HepG2 (cell line): ENCODE data around the gene ABCA13. TPM values are rescaled to one million over a fixed set of nuclear protein-coding genes. Genes with fewer than 3 reads are reported as not detected.

ENCODE experiments used
- ATAC-seq: fragments of 200-7000 bp; cut with Tn5 transposase; 3 replicates; pipeline ENCODE4 v1.9.1; 2020; ENCODE audit warnings: mild to moderate bottlenecking, moderate library complexity
- BruUV-seq: library from RNA; stranded (reverse); fragments of 400-500 nt; replicated peaks from 2 replicates; lab custom pipeline; 2021; lab: Mats Ljungman, UMichigan
- CTCF ChIA-PET: fragments of 300-600 bp; formaldehyde crosslinking; extraction: SDS; loops from one replicate; lab custom pipeline; 2021; ENCODE audit warnings: low total read pairs, inconsistent platforms, low intra/inter-chr PET ratio; lab: Yijun Ruan, JAX
- POLR2A ChIA-PET: fragments of 350-600 bp; sonication (Branson Sonifier 250); formaldehyde crosslinking; loops from one replicate; lab custom pipeline; 2020; ENCODE audit warnings: antibody characterized with exemption, inconsistent platforms; lab: Yijun Ruan, JAX
- DNase-seq: peaks from one replicate; pipeline ENCODE4 v3.0.0-alpha.2; 2015; ENCODE audit warnings: low spot score
- FAIRE-seq: peaks from 3 replicates; lab custom pipeline; 2011; peaks lifted over from hg19 to GRCh38; lab: Jason Lieb, UNC
- H2AFZ ChIP-seq: one replicate; pipeline ENCODE4 v1.6.1; 2011; ENCODE audit warnings: low read length, inconsistent platforms
- H3K27ac ChIP-seq: fragments of 300-600 bp; 3 replicates; pipeline ENCODE4 v1.8.0; 2011; ENCODE audit warnings: mixed run types, mild to moderate bottlenecking, mixed read lengths, low read length, inconsistent platforms; ENCODE audit not compliant: insufficient read depth; ENCODE audit errors: extremely low read length
- H3K27me3 ChIP-seq, 2 experiments: fragments of 200-600 bp in 1 of 2; 2 replicates in 1 of 2; 3 replicates in 1 of 2; pipeline versions ENCODE4 v1.6.0 to v1.8.0; 2011; ENCODE audit warnings: low read length in 2 of 2, mild to moderate bottlenecking in 2 of 2, moderate library complexity in 2 of 2, inconsistent platforms in 1 of 2; ENCODE audit not compliant: insufficient read depth in 2 of 2, control insufficient read depth in 1 of 2
- H3K36me3 ChIP-seq, 2 experiments: fragments of 200-600 bp in 1 of 2; replicated peaks in 1 of 2; 2 replicates in 1 of 2; 3 replicates in 1 of 2; pipeline versions ENCODE4 v1.5.1 to v1.8.0; 2011; ENCODE audit warnings: low read length in 2 of 2, inconsistent platforms in 1 of 2; ENCODE audit not compliant: insufficient read depth in 2 of 2, control insufficient read depth in 1 of 2
- H3K4me1 ChIP-seq: 2 replicates; pipeline ENCODE4 v1.5.1; 2012; ENCODE audit warnings: low read length, inconsistent platforms; ENCODE audit not compliant: insufficient read depth
- H3K4me2 ChIP-seq: 2 replicates; pipeline ENCODE4 v1.6.0; 2011; ENCODE audit warnings: low read depth, low read length, inconsistent platforms
- H3K4me3 ChIP-seq, 3 experiments: fragments of 200-600 bp in 1 of 3; sonication (generic), shearing (Covaris generic) in 1 of 3; replicated peaks in 1 of 3; 2 replicates each; pipeline ENCODE4 v1.5.1; 2011 to 2016; ENCODE audit warnings: low read length in 3 of 3, inconsistent platforms in 2 of 3, low read depth in 2 of 3, mild to moderate bottlenecking in 2 of 3, control low read depth in 1 of 3, mixed read lengths in 1 of 3; ENCODE audit not compliant: insufficient read depth in 1 of 3
- H3K79me2 ChIP-seq: one replicate; pipeline ENCODE4 v1.6.1; 2011; ENCODE audit warnings: low read length, inconsistent platforms; ENCODE audit not compliant: insufficient read depth
- H3K9ac ChIP-seq: 2 replicates; pipeline ENCODE4 v1.6.0; 2011; ENCODE audit warnings: mild to moderate bottlenecking, low read depth, low read length, inconsistent platforms; ENCODE audit not compliant: insufficient read depth
- H3K9me3 ChIP-seq: 2 replicates; pipeline ENCODE4 v1.5.1; 2012; ENCODE audit warnings: mild to moderate bottlenecking, low read length
- H4K20me1 ChIP-seq: 2 replicates; pipeline ENCODE4 v1.6.0; 2011; ENCODE audit warnings: inconsistent platforms, mild to moderate bottlenecking, low read length, moderate library complexity; ENCODE audit not compliant: insufficient read depth
- CEBPZ ChIP-seq: IDR thresholded peaks from 2 replicates; pipeline ENCODE4 v1.6.1; 2012; ENCODE audit warnings: low read length, improper control_type of control experiment
- CREM ChIP-seq, 2 experiments: sonication (generic) in 1 of 2; formaldehyde crosslinking in 1 of 2; IDR thresholded peaks; 2 replicates each; pipeline versions ENCODE4 v1.4.0 to v1.6.1; 2016 to 2020; ENCODE audit warnings: antibody characterized with exemption in 1 of 2, mild to moderate bottlenecking in 1 of 2, missing genetic modification reagents in 1 of 2
- DMAP1 ChIP-seq: IDR thresholded peaks from 2 replicates; pipeline ENCODE4 v1.6.1; 2016
- HDAC2 ChIP-seq: sonication (generic); formaldehyde crosslinking; IDR thresholded peaks from 2 replicates; pipeline ENCODE4 v1.4.0; 2020; ENCODE audit warnings: missing genetic modification reagents
- HNF4G ChIP-seq, 2 experiments: sonication (generic) in 1 of 2; formaldehyde crosslinking in 1 of 2; IDR thresholded peaks; 2 replicates each; pipeline versions ENCODE4 v1.4.0 to v1.6.1; 2011 to 2020; ENCODE audit warnings: borderline replicate concordance in 2 of 2, low read depth in 2 of 2, mild to moderate bottlenecking in 2 of 2, low read length in 1 of 2, missing genetic modification reagents in 1 of 2, moderate library complexity in 1 of 2
- HNRNPH1 ChIP-seq: fragments of 200-400 bp; formaldehyde crosslinking; optimal IDR thresholded peaks from 2 replicates; pipeline ENCODE3; 2017; ENCODE audit warnings: mild to moderate bottlenecking, low read depth, low read length
- MBNL3 ChIP-seq: fragments of 250-450 bp; sonication (Bioruptor Pico); conservative IDR thresholded peaks from 2 replicates; pipeline ENCODE4 v1.8.0; 2022; ENCODE audit warnings: mild to moderate bottlenecking, inconsistent platforms
- RORA ChIP-seq: sonication (generic); formaldehyde crosslinking; IDR thresholded peaks from 2 replicates; pipeline ENCODE4 v1.5.0; 2020; ENCODE audit warnings: mild to moderate bottlenecking, missing genetic modification reagents, moderate library complexity
- ZBTB20 ChIP-seq: sonication (generic); formaldehyde crosslinking; IDR thresholded peaks from 2 replicates; pipeline ENCODE4 v1.8.1; 2023; ENCODE audit warnings: missing genetic modification reagents, low read depth, mild to moderate bottlenecking, borderline replicate concordance
- ZFP37 ChIP-seq: sonication (generic); formaldehyde crosslinking; IDR thresholded peaks from 2 replicates; pipeline ENCODE4 v1.4.0; 2020; ENCODE audit warnings: missing genetic modification reagents, borderline replicate concordance
- ZNF432 ChIP-seq: sonication (generic); formaldehyde crosslinking; IDR thresholded peaks from 2 replicates; pipeline ENCODE4 v1.5.0; 2020; ENCODE audit warnings: missing genetic modification reagents, mild to moderate bottlenecking, borderline replicate concordance
- ZNF709 ChIP-seq: sonication (generic); formaldehyde crosslinking; IDR thresholded peaks from 2 replicates; pipeline ENCODE4 v1.5.0; 2020; ENCODE audit warnings: mild to moderate bottlenecking, missing genetic modification reagents
- WGBS: methylation state at CpG from one replicate; pipeline ENCODE4 v1.1.6; 2017; ENCODE audit warnings: low lambda C conversion rate; 5-methylcytosine and 5-hydroxymethylcytosine counted together
- in situ Hi-C: cut with HindIII; loops from 2 replicates; pipeline ENCODE4 v1.10.0; 2017; ENCODE audit warnings: low pct_unique_long_range_greater_than_20kb; ENCODE audit not compliant: extremely low pct_ligation_motif_present
- intact Hi-C: fragments of 100-400 bp; cut with micrococcal nuclease; formaldehyde crosslinking; loops from one replicate; pipeline ENCODE4 v1.10.0; 2022; ENCODE audit not compliant: unreplicated experiment
- polyA plus RNA-seq, 8 experiments: library from polyadenylated mRNA; depleted of rRNA in 3 of 8; stranded (reverse) in 7 of 8; unstranded in 1 of 8; fragments of >200 nt; fragmentation: Illumina TruSeq in 4 of 8; extraction: Trizol in 4 of 8; gene quantifications; 2 replicates each; pipeline versions ENCODE4 v1.2.1 to v1.2.3, GENCODE V29; 2011 to 2016; ENCODE audit warnings: low read depth in 4 of 8, missing spikeins in 1 of 8, mixed read lengths in 1 of 8; ENCODE audit not compliant: insufficient read depth in 1 of 8
- total RNA-seq, 5 experiments: library from RNA; depleted of rRNA; stranded (reverse); fragments of >200 nt; fragmentation: Illumina TruSeq; extraction: Trizol; gene quantifications; 2 replicates each; pipeline ENCODE4 v1.2.3, GENCODE V29; 2016; ENCODE audit warnings: low read depth in 1 of 5
- TF ChIP-seq, protein P1 (sequence below): IDR thresholded peaks from 2 replicates; pipeline ENCODE4 v1.6.1; 2016; ENCODE audit warnings: low read depth
- TF ChIP-seq, protein P2 (sequence below): sonication (generic); formaldehyde crosslinking; IDR thresholded peaks from 2 replicates; pipeline ENCODE4 v1.4.0; 2020; ENCODE audit warnings: missing genetic modification reagents

Gene ABCA13
- total and polyA plus RNA-seq, 2 of the 13 experiments (the other 11 are each of a cell fraction or from before 2014, with no cell fraction given): 0.03 TPM; not detected in 1

GRCh38 chr7:48443051-48443450, 271.8 kb downstream of the ABCA13 start:
- in situ Hi-C loops: no loop called here
- ATAC-seq (no peak), DNase-seq (no peak), FAIRE-seq (no peak)
- Histone ChIP-seq H3K9me3 (no peaks in the 10 kb centered on the region), H3K79me2 (no peaks in the 10 kb centered on the region), H4K20me1 (no peaks in the 10 kb centered on the region), H3K27ac (no peak overlapping the region), H3K36me3 (no peaks in the 10 kb centered on the region), H3K4me1 (no peaks in the 10 kb centered on the region), H3K9ac (no peak overlapping the region), H3K4me3 (no peak overlapping the region), H3K27me3 (no peaks in the 10 kb centered on the region), H3K4me2 (no peak overlapping the region), H2AFZ (no peak overlapping the region)
- TF ChIP-seq DMAP1 (CRISPR knock-in tag): no peak
- no peak for TF ChIP-seq RORA (CRISPR knock-in tag)
- no peak for TF ChIP-seq CEBPZ
- TF ChIP-seq HDAC2 (CRISPR knock-in tag): no peak
- TF ChIP-seq ZBTB20: no peak
- no peak for TF ChIP-seq MBNL3 (CRISPR knock-in tag)
- no peak for TF ChIP-seq ZNF709 (CRISPR knock-in tag)
- TF ChIP-seq ZFP37: no peak
- no peak for TF ChIP-seq HNF4G (IDR thresholded peaks at IDR 0.05; ENCODE audit: borderline replicate concordance, low read depth, low read length)
- no peak for TF ChIP-seq HNF4G (CRISPR knock-in tag; IDR thresholded peaks at IDR 0.05; ENCODE audit: borderline replicate concordance, low read depth)
- TF ChIP-seq, protein P1, sequence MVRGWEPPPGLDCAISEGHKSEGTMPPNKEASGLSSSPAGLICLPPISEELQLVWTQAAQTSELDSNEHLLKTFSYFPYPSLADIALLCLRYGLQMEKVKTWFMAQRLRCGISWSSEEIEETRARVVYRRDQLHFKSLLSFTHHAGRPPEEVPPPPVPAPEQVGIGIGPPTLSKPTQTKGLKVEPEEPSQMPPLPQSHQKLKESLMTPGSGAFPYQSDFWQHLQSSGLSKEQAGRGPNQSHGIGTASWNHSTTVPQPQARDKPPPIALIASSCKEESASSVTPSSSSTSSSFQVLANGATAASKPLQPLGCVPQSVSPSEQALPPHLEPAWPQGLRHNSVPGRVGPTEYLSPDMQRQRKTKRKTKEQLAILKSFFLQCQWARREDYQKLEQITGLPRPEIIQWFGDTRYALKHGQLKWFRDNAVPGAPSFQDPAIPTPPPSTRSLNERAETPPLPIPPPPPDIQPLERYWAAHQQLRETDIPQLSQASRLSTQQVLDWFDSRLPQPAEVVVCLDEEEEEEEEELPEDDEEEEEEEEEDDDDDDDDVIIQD (CRISPR knock-in tag): no peak
- TF ChIP-seq CREM (IDR thresholded peaks at IDR 0.05): no peak
- TF ChIP-seq CREM (CRISPR knock-in tag; IDR thresholded peaks at IDR 0.05): no peak
- TF ChIP-seq, protein P2, sequence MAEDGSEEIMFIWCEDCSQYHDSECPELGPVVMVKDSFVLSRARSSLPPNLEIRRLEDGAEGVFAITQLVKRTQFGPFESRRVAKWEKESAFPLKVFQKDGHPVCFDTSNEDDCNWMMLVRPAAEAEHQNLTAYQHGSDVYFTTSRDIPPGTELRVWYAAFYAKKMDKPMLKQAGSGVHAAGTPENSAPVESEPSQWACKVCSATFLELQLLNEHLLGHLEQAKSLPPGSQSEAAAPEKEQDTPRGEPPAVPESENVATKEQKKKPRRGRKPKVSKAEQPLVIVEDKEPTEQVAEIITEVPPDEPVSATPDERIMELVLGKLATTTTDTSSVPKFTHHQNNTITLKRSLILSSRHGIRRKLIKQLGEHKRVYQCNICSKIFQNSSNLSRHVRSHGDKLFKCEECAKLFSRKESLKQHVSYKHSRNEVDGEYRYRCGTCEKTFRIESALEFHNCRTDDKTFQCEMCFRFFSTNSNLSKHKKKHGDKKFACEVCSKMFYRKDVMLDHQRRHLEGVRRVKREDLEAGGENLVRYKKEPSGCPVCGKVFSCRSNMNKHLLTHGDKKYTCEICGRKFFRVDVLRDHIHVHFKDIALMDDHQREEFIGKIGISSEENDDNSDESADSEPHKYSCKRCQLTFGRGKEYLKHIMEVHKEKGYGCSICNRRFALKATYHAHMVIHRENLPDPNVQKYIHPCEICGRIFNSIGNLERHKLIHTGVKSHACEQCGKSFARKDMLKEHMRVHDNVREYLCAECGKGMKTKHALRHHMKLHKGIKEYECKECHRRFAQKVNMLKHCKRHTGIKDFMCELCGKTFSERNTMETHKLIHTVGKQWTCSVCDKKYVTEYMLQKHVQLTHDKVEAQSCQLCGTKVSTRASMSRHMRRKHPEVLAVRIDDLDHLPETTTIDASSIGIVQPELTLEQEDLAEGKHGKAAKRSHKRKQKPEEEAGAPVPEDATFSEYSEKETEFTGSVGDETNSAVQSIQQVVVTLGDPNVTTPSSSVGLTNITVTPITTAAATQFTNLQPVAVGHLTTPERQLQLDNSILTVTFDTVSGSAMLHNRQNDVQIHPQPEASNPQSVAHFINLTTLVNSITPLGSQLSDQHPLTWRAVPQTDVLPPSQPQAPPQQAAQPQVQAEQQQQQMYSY (CRISPR knock-in tag): no peak
- no peak for TF ChIP-seq ZNF432
- TF ChIP-seq HNRNPH1: no peak
- intact Hi-C loops: no loop called here
- 0% methylated on average over 4 of the region's 5 CpGs for WGBS
- POLR2A ChIA-PET: no interaction called here
- no TSS peak for BruUV-seq
- CTCF ChIA-PET: no interaction called here
